Mesenchymal stem cell (in vitro differentiated cells and primary cell): ENCODE measurements around the gene FLNC.

Experiments
- DNase-seq: peaks from one replicate; pipeline ENCODE4 v3.0.0-alpha.2; 2013
- H2AFZ ChIP-seq: one replicate; pipeline ENCODE4 v1.6.1; 2013; ENCODE audit warnings: low read depth, mild to moderate bottlenecking, control low read depth, inconsistent platforms, low read length, moderate library complexity
- H2AK5ac ChIP-seq: 2 replicates; pipeline ENCODE4 v1.6.1; 2013; ENCODE audit warnings: low read length, moderate library complexity, mild to moderate bottlenecking, inconsistent platforms; ENCODE audit not compliant: severe bottlenecking
- H2BK120ac ChIP-seq: one replicate; pipeline ENCODE4 v1.6.1; 2013; ENCODE audit warnings: low read depth, mild to moderate bottlenecking, inconsistent platforms, low read length, moderate library complexity
- H2BK12ac ChIP-seq, 2 experiments: one replicate each; pipeline ENCODE4 v1.6.1; 2013; ENCODE audit warnings: inconsistent platforms in 2 of 2, low read length in 2 of 2, mild to moderate bottlenecking in 2 of 2, moderate library complexity in 2 of 2, control low read depth in 1 of 2
- H2BK15ac ChIP-seq: one replicate; pipeline ENCODE4 v1.6.1; 2013; ENCODE audit warnings: mild to moderate bottlenecking, low read depth, inconsistent platforms; ENCODE audit not compliant: poor library complexity, severe bottlenecking
- H2BK5ac ChIP-seq: 2 replicates; pipeline ENCODE4 v1.6.1; 2013; ENCODE audit warnings: low read depth, mild to moderate bottlenecking, low read length, control low read depth, inconsistent platforms; ENCODE audit not compliant: poor library complexity, severe bottlenecking
- H3K14ac ChIP-seq, 2 experiments: one replicate each; pipeline ENCODE4 v1.6.1; 2013; ENCODE audit warnings: inconsistent platforms in 2 of 2, low read length in 2 of 2, control low read depth in 1 of 2, mild to moderate bottlenecking in 1 of 2, moderate library complexity in 1 of 2
- H3K18ac ChIP-seq, 2 experiments: one replicate each; pipeline ENCODE4 v1.6.1; 2013; ENCODE audit warnings: inconsistent platforms in 2 of 2, low read length in 2 of 2, control low read depth in 1 of 2, low read depth in 1 of 2, mild to moderate bottlenecking in 1 of 2
- H3K23ac ChIP-seq, 2 experiments: one replicate each; pipeline ENCODE4 v1.6.1; 2013; ENCODE audit warnings: inconsistent platforms in 2 of 2, low read length in 2 of 2, mild to moderate bottlenecking in 2 of 2, moderate library complexity in 2 of 2, control low read depth in 1 of 2
- H3K27ac ChIP-seq: 2 replicates; pipeline ENCODE4 v1.5.1; 2013; ENCODE audit warnings: mild to moderate bottlenecking, moderate library complexity, low read length, control low read depth, inconsistent platforms; ENCODE audit not compliant: poor library complexity, severe bottlenecking
- H3K27me3 ChIP-seq, 2 experiments: 2 replicates each; pipeline versions ENCODE4 v1.6.1 to v1.7.0; 2013; ENCODE audit warnings: low read length in 2 of 2, mild to moderate bottlenecking in 2 of 2, moderate library complexity in 2 of 2, control low read depth in 1 of 2, inconsistent platforms in 1 of 2; ENCODE audit not compliant: control insufficient read depth in 1 of 2, insufficient read depth in 1 of 2
- H3K36me3 ChIP-seq, 2 experiments: 2 replicates each; pipeline versions ENCODE4 v1.6.1 to v1.7.0; 2013; ENCODE audit warnings: low read length in 2 of 2, control low read depth in 1 of 2, inconsistent platforms in 1 of 2, low read depth in 1 of 2, mild to moderate bottlenecking in 1 of 2; ENCODE audit not compliant: insufficient read depth in 2 of 2, control insufficient read depth in 1 of 2
- H3K4ac ChIP-seq, 2 experiments: one replicate each; pipeline ENCODE4 v1.6.1; 2013; ENCODE audit warnings: inconsistent platforms in 2 of 2, low read length in 2 of 2, mild to moderate bottlenecking in 2 of 2, moderate library complexity in 2 of 2, control low read depth in 1 of 2, low read depth in 1 of 2
- H3K4me1 ChIP-seq: 2 replicates; pipeline ENCODE4 v1.6.1; 2013; ENCODE audit warnings: low read depth, low read length, control low read depth; ENCODE audit not compliant: control insufficient read depth, insufficient read depth
- H3K4me2 ChIP-seq: 2 replicates; pipeline ENCODE4 v1.6.1; 2013; ENCODE audit warnings: low read length, mild to moderate bottlenecking, inconsistent platforms; ENCODE audit not compliant: poor library complexity, severe bottlenecking
- H3K4me3 ChIP-seq, 2 experiments: 2 replicates each; pipeline versions ENCODE4 v1.5.1 to v1.7.0; 2013; ENCODE audit warnings: low read length in 2 of 2, mild to moderate bottlenecking in 2 of 2, control low read depth in 1 of 2, low read depth in 1 of 2; ENCODE audit not compliant: insufficient read depth in 1 of 2
- H3K79me1 ChIP-seq: replicated peaks from 2 replicates; pipeline ENCODE4 v1.6.1; 2013; ENCODE audit warnings: mild to moderate bottlenecking, control low read depth, low read length, inconsistent platforms; ENCODE audit not compliant: poor library complexity, severe bottlenecking
- H3K9ac ChIP-seq: 2 replicates; pipeline ENCODE4 v1.7.0; 2013; ENCODE audit warnings: mild to moderate bottlenecking, low read length, moderate library complexity
- H3K9me3 ChIP-seq: 2 replicates; pipeline ENCODE4 v1.7.0; 2013; ENCODE audit warnings: mild to moderate bottlenecking, low read length; ENCODE audit not compliant: control insufficient read depth
- H4K8ac ChIP-seq: one replicate; pipeline ENCODE4 v1.6.1; 2013; ENCODE audit warnings: inconsistent platforms, mild to moderate bottlenecking, low read length, moderate library complexity
- H4K91ac ChIP-seq: one replicate; pipeline ENCODE4 v1.6.1; 2013; ENCODE audit warnings: mild to moderate bottlenecking, low read length, inconsistent platforms
- WGBS: methylation state at CpG from one replicate; pipeline ENCODE4 v1.1.7; 2013; ENCODE audit warnings: mixed read lengths; 5-methylcytosine and 5-hydroxymethylcytosine counted together

FLNC gene

DNA sequence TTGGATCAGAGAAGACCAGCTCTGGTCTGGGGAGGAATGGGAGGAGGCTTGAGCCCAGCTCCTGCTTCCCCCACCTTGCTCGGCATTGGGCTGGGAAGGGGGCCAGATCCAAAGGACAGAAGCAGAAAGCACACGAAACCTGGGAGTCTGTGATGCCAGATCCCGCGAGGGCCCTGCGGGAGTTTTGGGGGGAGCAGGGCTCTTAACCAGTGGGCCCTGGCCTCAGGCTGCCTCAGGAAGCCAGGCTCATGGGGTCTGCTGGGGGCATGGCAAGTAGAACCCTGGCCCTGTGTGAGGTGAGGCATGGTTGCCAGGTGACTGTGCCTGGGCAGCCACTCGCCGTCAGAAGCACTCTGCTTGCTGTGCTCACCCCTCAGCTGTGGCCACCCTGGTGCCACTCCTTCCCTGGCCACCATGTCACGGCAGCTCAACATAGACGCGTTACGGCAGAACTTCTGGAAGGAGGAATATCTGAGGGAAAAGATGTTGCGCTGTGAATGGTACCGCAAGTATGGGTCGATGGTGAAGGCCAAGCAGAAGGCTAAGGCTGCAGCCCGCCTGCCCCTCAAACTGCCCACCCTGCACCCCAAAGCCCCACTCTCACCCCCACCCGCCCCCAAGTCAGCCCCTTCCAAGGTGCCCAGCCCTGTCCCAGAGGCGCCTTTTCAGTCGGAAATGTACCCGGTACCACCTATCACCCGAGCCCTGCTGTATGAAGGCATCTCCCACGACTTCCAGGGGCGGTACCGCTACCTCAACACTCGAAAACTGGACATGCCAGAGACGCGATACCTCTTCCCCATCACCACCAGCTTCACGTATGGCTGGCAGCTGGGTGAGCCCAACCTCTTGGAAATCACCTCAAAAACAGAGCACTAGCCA is 36.0 kb downstream of the FLNC start:
- Histone ChIP-seq H3K9ac (no peak overlapping the region), H3K14ac (no peak overlapping the region), H2BK15ac (no peak overlapping the region), H2BK12ac (no peak overlapping the region), H3K4ac (no peak overlapping the region), H3K79me1 (peaks cover 15% of the 10 kb centered on the region), H3K23ac (no peak overlapping the region), H2AK5ac (no peak overlapping the region), H2BK120ac (no peak overlapping the region), H3K36me3 (peaks cover 22 to 26% of the 10 kb centered on the region in 2 experiments), H3K9me3 (no peaks in the 10 kb centered on the region), H2BK5ac (no peak overlapping the region), H2AFZ (no peak overlapping the region), H4K8ac (no peak overlapping the region), H3K27me3 (peaks cover 11 to 18% of the 10 kb centered on the region in 2 experiments), H3K18ac (no peak overlapping the region), H3K4me3 (no peak overlapping the region), H3K4me2 (no peak overlapping the region), H3K27ac (no peak overlapping the region), H3K4me1 (peaks cover 30% of the 10 kb centered on the region), H4K91ac (no peak overlapping the region)
- no peak for DNase-seq
- WGBS: 96% methylated on average over 24 of the region's 27 CpGs

DNA sequence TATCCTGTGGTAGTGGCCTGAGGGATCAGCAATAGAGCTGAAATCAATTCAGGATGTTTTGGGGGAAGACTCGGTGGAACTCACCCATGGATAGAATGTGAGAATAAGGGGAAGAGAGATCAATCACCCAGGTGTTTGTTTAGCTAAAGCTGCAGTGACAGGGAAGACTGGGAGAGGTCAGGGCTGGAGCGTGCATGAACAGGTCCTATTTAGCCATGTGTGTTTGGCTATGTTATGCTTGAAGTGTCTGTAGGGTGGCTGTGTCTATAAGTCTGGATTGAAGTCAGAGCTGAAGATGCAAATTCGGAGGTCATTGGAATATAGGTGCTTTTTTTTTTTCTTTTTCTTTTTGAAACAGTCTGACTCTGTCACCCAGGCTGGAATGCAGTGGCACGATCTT is 37.0 kb downstream of the FLNC start:
- no peaks in the 10 kb centered on the region for H3K9me3 ChIP-seq
- H2BK12ac ChIP-seq: no peak overlapping the region
- no peak overlapping the region for H3K9ac ChIP-seq
- no peak for DNase-seq
- no peak overlapping the region for H3K18ac ChIP-seq
- H3K4me2 ChIP-seq: no peak overlapping the region
- no peak overlapping the region for H2BK5ac ChIP-seq
- no peak overlapping the region for H3K23ac ChIP-seq
- peaks cover 15 to 22% of the 10 kb centered on the region in 2 experiments for H3K27me3 ChIP-seq
- no peak overlapping the region for H4K91ac ChIP-seq
- H2BK120ac ChIP-seq: no peak overlapping the region
- H2AK5ac ChIP-seq: no peak overlapping the region
- WGBS: 98% methylated on average over 4 of the region's 4 CpGs
- H3K4ac ChIP-seq: no peak overlapping the region
- no peak overlapping the region for H2AFZ ChIP-seq
- H3K36me3 ChIP-seq: peaks cover 22 to 26% of the 10 kb centered on the region in 2 experiments
- no peak overlapping the region for H3K27ac ChIP-seq
- no peak overlapping the region for H3K14ac ChIP-seq
- H2BK15ac ChIP-seq: no peak overlapping the region
- H4K8ac ChIP-seq: no peak overlapping the region
- peaks cover 27% of the 10 kb centered on the region for H3K4me1 ChIP-seq
- H3K4me3 ChIP-seq: no peak overlapping the region
- H3K79me1 ChIP-seq: peaks cover 15% of the 10 kb centered on the region

GRCh38 chr7:128867842-128868623 is 37.8 kb downstream of the FLNC start:
- peak; percentile 23 for DNase-seq
- Histone ChIP-seq H3K14ac (no peak overlapping the region), H2BK15ac (no peak overlapping the region), H3K18ac (no peak overlapping the region), H3K79me1 (peaks cover 15% of the 10 kb centered on the region), H2BK120ac (no peak overlapping the region), H3K23ac (no peak overlapping the region), H3K9ac (no peak overlapping the region), H3K9me3 (no peaks in the 10 kb centered on the region), H3K4me1 (peaks cover 27% of the 10 kb centered on the region), H3K36me3 (peaks cover 22 to 26% of the 10 kb centered on the region in 2 experiments), H2BK12ac (no peak overlapping the region), H2BK5ac (no peak overlapping the region), H3K27me3 (peaks cover 23 to 29% of the 10 kb centered on the region in 2 experiments), H2AK5ac (no peak overlapping the region), H2AFZ (no peak overlapping the region), H3K4ac (no peak overlapping the region), H4K8ac (no peak overlapping the region), H4K91ac (no peak overlapping the region), H3K27ac (no peak overlapping the region), H3K4me2 (no peak overlapping the region), H3K4me3 (no peak overlapping the region)
- 70% methylated on average over 10 of the region's 11 CpGs for WGBS

DNA sequence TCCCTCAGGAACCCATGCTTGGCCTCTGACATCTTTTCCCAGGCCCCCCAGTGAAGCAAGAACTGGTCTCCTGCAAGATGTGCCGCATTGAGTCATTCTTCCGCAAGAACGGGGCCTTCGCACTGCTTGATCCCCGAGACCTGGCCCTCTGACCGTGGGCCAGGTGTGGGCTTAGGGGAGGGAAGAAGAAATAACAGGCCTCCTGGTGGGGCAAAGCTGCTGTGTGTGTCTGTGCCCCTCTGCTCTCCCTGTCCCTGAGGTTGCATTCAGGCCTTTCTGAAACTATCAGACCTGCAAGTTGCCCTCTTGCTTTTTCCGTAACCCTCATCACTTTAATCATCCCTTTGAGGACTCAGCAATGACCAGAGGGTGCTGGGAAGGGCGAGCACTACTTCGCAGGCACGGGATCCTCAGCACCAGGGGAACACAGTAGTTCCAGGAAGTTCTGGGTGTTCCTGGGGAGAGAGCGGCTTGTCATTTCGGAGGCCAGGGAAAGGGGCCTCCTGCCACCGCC is 38.5 kb downstream of the FLNC start:
- no peak overlapping the region for H3K23ac ChIP-seq
- no peak overlapping the region for H4K91ac ChIP-seq
- H3K9me3 ChIP-seq: no peaks in the 10 kb centered on the region
- no peak overlapping the region for H3K18ac ChIP-seq
- H3K4me1 ChIP-seq: peaks cover 25% of the 10 kb centered on the region
- no peak overlapping the region for H2BK15ac ChIP-seq
- H3K36me3 ChIP-seq: peaks cover 22 to 26% of the 10 kb centered on the region in 2 experiments
- H3K27ac ChIP-seq: no peak overlapping the region
- H3K14ac ChIP-seq: no peak overlapping the region
- H4K8ac ChIP-seq: no peak overlapping the region
- no peak overlapping the region for H2BK120ac ChIP-seq
- H3K4me3 ChIP-seq: peak overlapping the region in 1 of 2 experiments; percentile 68
- no peak for DNase-seq
- no peak overlapping the region for H2AK5ac ChIP-seq
- H3K4ac ChIP-seq: no peak overlapping the region
- H2BK12ac ChIP-seq: no peak overlapping the region
- peak overlapping the region; percentile 99 for H3K4me2 ChIP-seq
- no peak overlapping the region for H2AFZ ChIP-seq
- H3K9ac ChIP-seq: peak overlapping the region; percentile 58
- H3K79me1 ChIP-seq: peaks cover 15% of the 10 kb centered on the region
- 60% methylated on average over 11 of the region's 13 CpGs for WGBS
- peaks cover 26 to 35% of the 10 kb centered on the region in 2 experiments for H3K27me3 ChIP-seq
- H2BK5ac ChIP-seq: no peak overlapping the region
